ENCODE data around the gene TRAF4.
"Not testable (repeated sequence)": the region's sequence is repeated elsewhere in the genome, so short reads cannot be mapped to it uniquely, and the experiment has no call there.

Gene TRAF4

GRCh38 chr17:28734712-28735241 lies 9.0 kb upstream of the TRAF4 start:
- no peak for DNase-seq

- DNase-seq: peak; percentile 72
Measured at GRCh38 chr17:28735242-28735722, 8.5 kb upstream of the TRAF4 start.

GRCh38 chr17:28735913-28736769 lies 7.7 kb upstream of the TRAF4 start:
- DNase-seq: not testable (repeated sequence)

- DNase-seq: peak; percentile 43
Measured at GRCh38 chr17:28737316-28737715, 6.5 kb upstream of the TRAF4 start.

GRCh38 chr17:28737770-28738679 lies 5.8 kb upstream of the TRAF4 start:
- peak; percentile 60 for DNase-seq

GRCh38 chr17:28738680-28739384 lies 5.0 kb upstream of the TRAF4 start:
- peak; percentile 48 for DNase-seq

GRCh38 chr17:28740406-28741357 lies 3.1 kb upstream of the TRAF4 start:
- peak; percentile 48 for DNase-seq

- peak; percentile 46 for DNase-seq
Measured at GRCh38 chr17:28741358-28742349, 2.2 kb upstream of the TRAF4 start.

- peak; percentile 92 for DNase-seq
Measured at GRCh38 chr17:28744104-28744971, 527 bp downstream of the TRAF4 start.

GRCh38 chr17:28744972-28745785 lies 1.4 kb downstream of the TRAF4 start:
- peak; percentile 93 for DNase-seq

GRCh38 chr17:28745786-28746411 lies 2.1 kb downstream of the TRAF4 start:
- DNase-seq: peak; percentile 92

GRCh38 chr17:28746611-28747050 lies 2.8 kb downstream of the TRAF4 start:
- peak; percentile 92 for DNase-seq

GRCh38 chr17:28747051-28747691 lies 3.4 kb downstream of the TRAF4 start:
- peak; percentile 66 for DNase-seq

- peak; percentile 47 for DNase-seq
Measured at GRCh38 chr17:28747801-28748750, 4.3 kb downstream of the TRAF4 start.

GRCh38 chr17:28748852-28749515 lies 5.2 kb downstream of the TRAF4 start:
- DNase-seq: peak; percentile 66

Measured in islet precursor cell (in vitro differentiated cells).